Left ventricle myocardium inferior (tissue), 1 donor: Measurements from ENCODE around the gene EBP. TPM values are rescaled to one million over a fixed set of nuclear protein-coding genes. Genes with fewer than 3 reads are reported as not detected.
"Not testable (repeated sequence)": the region's sequence is repeated elsewhere in the genome, so short reads cannot be mapped to it uniquely, and the experiment has no call there.

Experiments
- DNase-seq: peaks from one replicate; pipeline ENCODE4 v3.0.0-alpha.2; 2020
- H3K27ac ChIP-seq: fragments of 200-600 bp; replicated peaks from 2 replicates; pipeline ENCODE4 v1.8.0; 2021
- H3K27me3 ChIP-seq: fragments of 200-600 bp; 2 replicates; pipeline ENCODE4 v1.8.0; 2021; ENCODE audit warnings: low read depth
- H3K36me3 ChIP-seq: fragments of 200-600 bp; 2 replicates; pipeline ENCODE4 v1.8.0; 2021
- H3K4me1 ChIP-seq: fragments of 200-600 bp; 2 replicates; pipeline ENCODE4 v1.8.0; 2021
- H3K4me3 ChIP-seq: fragments of 200-600 bp; 2 replicates; pipeline ENCODE4 v1.8.0; 2021; ENCODE audit warnings: mild to moderate bottlenecking, moderate library complexity
- H3K9me3 ChIP-seq: fragments of 200-600 bp; replicated peaks from 2 replicates; pipeline ENCODE4 v1.8.0; 2021
- CTCF ChIP-seq: fragments of 200-600 bp; IDR thresholded peaks from 2 replicates; pipeline ENCODE4 v1.8.0; 2021; ENCODE audit warnings: antibody characterized with exemption, mild to moderate bottlenecking, borderline replicate concordance
- intact Hi-C: fragments of 100-400 bp; cut with micrococcal nuclease; formaldehyde crosslinking; loops from one replicate; pipeline ENCODE4 v1.11.0; 2022
- total RNA-seq: library from RNA; stranded (reverse); fragmentation: NEBNext Ultra II Directional; extraction: Animal tissue kit (Norgen Biotek cat#: 25700); gene quantifications from one replicate; pipeline ENCODE4 v1.2.1, GENCODE V29; 2021
- donor health status: DM: no; HTN: yes; CAD: no; lungs with severe emphysema.

Gene EBP
- total RNA-seq, 1 donor from 2014 or later: 48.9 TPM

DNA sequence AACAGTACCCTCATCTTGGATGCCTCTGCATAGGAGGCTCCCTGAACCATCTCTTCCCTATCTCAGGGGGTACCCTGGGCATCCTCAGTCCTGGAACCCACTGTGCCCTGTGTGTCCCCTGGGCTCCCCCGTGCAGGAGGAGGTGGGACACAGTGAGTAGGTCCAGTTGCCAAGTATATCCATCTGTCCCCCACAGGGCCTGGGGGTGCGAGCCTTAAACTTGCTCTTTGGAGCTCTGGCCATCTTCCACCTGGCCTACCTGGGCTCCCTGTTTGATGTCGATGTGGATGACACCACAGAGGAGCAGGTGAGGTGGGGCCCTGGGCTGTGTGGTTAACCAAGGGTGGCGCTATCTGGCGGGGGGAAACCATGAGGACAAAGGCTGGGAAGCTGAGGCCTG is 4.6 kb upstream of the EBP start:
- DNase-seq: no peak
- Histone ChIP-seq H3K27me3 (no peaks in the 10 kb centered on the region), H3K36me3 (peaks cover 7% of the 10 kb centered on the region), H3K9me3 (no peaks in the 10 kb centered on the region), H3K4me3 (no peak overlapping the region), H3K4me1 (no peaks in the 10 kb centered on the region), H3K27ac (peak overlapping the region; percentile 63)
- intact Hi-C loops: no loop called here
- no peak for TF ChIP-seq CTCF

GRCh38 chrX:48519481-48519880 is 2.1 kb upstream of the EBP start:
- H3K9me3 ChIP-seq, H3K27ac ChIP-seq, H3K4me1 ChIP-seq, H3K4me3 ChIP-seq, DNase-seq, H3K27me3 ChIP-seq, intact Hi-C loops, H3K36me3 ChIP-seq: not testable (repeated sequence)

GRCh38 chrX:48520455-48520854 is 1.2 kb upstream of the EBP start:
- no peak for DNase-seq
- peaks cover 8% of the 10 kb centered on the region for H3K4me1 ChIP-seq
- no peaks in the 10 kb centered on the region for H3K36me3 ChIP-seq
- no peaks in the 10 kb centered on the region for H3K9me3 ChIP-seq
- H3K4me3 ChIP-seq: no peak overlapping the region
- H3K27ac ChIP-seq: no peak overlapping the region
- intact Hi-C loops: no loop called here
- H3K27me3 ChIP-seq: no peaks in the 10 kb centered on the region
- no peak for TF ChIP-seq CTCF

GRCh38 chrX:48520976-48521352 is 644 bp upstream of the EBP start:
- intact Hi-C loops: no loop called here
- Histone ChIP-seq H3K4me3 (peak overlapping the region; percentile 72), H3K27ac (peak overlapping the region; percentile 80), H3K36me3 (no peaks in the 10 kb centered on the region), H3K4me1 (peaks cover 8% of the 10 kb centered on the region), H3K9me3 (no peaks in the 10 kb centered on the region), H3K27me3 (no peaks in the 10 kb centered on the region)
- DNase-seq: no peak
- TF ChIP-seq CTCF: no peak

GRCh38 chrX:48522291-48522690 is 683 bp downstream of the EBP start:
- TF ChIP-seq CTCF: no peak
- DNase-seq: no peak
- peaks cover 5% of the 10 kb centered on the region for H3K36me3 ChIP-seq
- H3K27me3 ChIP-seq: no peaks in the 10 kb centered on the region
- peaks cover 8% of the 10 kb centered on the region for H3K4me1 ChIP-seq
- peak overlapping the region; percentile 72 for H3K4me3 ChIP-seq
- H3K9me3 ChIP-seq: no peaks in the 10 kb centered on the region
- H3K27ac ChIP-seq: peak overlapping the region; percentile 80
- intact Hi-C loops: no loop called here

DNA sequence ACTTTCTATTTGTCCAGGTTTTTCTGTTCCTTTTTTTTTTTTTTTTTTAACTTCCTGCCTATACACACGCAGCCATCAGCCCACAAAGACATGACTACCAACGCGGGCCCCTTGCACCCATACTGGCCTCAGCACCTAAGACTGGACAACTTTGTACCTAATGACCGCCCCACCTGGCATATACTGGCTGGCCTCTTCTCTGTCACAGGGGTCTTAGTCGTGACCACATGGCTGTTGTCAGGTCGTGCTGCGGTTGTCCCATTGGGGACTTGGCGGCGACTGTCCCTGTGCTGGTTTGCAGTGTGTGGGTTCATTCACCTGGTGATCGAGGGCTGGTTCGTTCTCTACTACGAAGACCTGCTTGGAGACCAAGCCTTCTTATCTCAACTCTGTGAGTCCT is 2.1 kb downstream of the EBP start:
- TF ChIP-seq CTCF: no peak
- Histone ChIP-seq H3K4me1 (peaks cover 8% of the 10 kb centered on the region), H3K9me3 (no peaks in the 10 kb centered on the region), H3K27ac (no peak overlapping the region), H3K36me3 (peaks cover 18% of the 10 kb centered on the region), H3K27me3 (no peaks in the 10 kb centered on the region), H3K4me3 (no peak overlapping the region)
- no peak for DNase-seq
- intact Hi-C loops: no loop called here

DNA sequence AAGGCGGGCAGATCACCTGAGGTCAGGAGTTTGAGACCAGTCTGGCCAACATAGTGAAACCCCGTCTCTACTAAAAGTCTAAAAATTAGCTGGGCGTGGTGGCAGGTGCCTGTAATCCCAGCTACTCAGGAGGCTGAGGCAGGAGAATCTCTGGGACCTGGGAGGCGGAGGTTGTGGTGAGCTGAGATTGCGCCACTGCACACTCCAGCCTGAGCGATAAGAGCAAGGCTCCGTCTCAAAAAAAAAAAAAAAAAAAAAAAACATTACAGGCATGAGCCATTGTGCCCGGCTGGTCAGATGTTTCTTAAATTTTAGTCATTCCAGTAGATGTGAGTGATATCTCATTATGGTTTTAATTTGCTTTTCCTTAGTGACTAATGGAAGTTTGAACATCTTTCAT is 4.2 kb downstream of the EBP start:
- H3K4me1 ChIP-seq, H3K4me3 ChIP-seq, intact Hi-C loops, DNase-seq, H3K27me3 ChIP-seq, H3K9me3 ChIP-seq, H3K27ac ChIP-seq: not testable (repeated sequence)
- peaks cover 18% of the 10 kb centered on the region for H3K36me3 ChIP-seq
